NB4 (cell line): Measurements from ENCODE around the gene SMU1.

ENCODE experiments used
- MYC ChIP-seq: IDR thresholded peaks from 2 replicates; pipeline ENCODE4 v1.6.1; 2011; ENCODE audit warnings: low read depth, low read length
- POLR2A ChIP-seq: IDR thresholded peaks from 2 replicates; pipeline ENCODE4 v1.6.1; 2011; ENCODE audit warnings: mild to moderate bottlenecking; ENCODE audit not compliant: insufficient read length; ENCODE audit errors: extremely low read depth
- TF ChIP-seq, protein P1 (sequence below): IDR thresholded peaks from one replicate; pipeline ENCODE4 v1.5.1; 2012; ENCODE audit warnings: low read depth, low read length
- TF ChIP-seq, protein P2 (sequence below): IDR thresholded peaks from 2 replicates; pipeline ENCODE4 v1.6.1; 2011; ENCODE audit warnings: low read depth, low read length

- TF ChIP-seq, protein P1, sequence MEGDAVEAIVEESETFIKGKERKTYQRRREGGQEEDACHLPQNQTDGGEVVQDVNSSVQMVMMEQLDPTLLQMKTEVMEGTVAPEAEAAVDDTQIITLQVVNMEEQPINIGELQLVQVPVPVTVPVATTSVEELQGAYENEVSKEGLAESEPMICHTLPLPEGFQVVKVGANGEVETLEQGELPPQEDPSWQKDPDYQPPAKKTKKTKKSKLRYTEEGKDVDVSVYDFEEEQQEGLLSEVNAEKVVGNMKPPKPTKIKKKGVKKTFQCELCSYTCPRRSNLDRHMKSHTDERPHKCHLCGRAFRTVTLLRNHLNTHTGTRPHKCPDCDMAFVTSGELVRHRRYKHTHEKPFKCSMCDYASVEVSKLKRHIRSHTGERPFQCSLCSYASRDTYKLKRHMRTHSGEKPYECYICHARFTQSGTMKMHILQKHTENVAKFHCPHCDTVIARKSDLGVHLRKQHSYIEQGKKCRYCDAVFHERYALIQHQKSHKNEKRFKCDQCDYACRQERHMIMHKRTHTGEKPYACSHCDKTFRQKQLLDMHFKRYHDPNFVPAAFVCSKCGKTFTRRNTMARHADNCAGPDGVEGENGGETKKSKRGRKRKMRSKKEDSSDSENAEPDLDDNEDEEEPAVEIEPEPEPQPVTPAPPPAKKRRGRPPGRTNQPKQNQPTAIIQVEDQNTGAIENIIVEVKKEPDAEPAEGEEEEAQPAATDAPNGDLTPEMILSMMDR: no peak
- no peak for TF ChIP-seq POLR2A
- TF ChIP-seq, protein P2, sequence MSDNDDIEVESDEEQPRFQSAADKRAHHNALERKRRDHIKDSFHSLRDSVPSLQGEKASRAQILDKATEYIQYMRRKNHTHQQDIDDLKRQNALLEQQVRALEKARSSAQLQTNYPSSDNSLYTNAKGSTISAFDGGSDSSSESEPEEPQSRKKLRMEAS: no peak
- no peak for TF ChIP-seq MYC
These were observed 84.4 kb downstream of the SMU1 start for GRCh38 chr9:32991897-32992594.
